Measurements from ENCODE around the gene HIVEP3. TPM values are rescaled to one million over a fixed set of nuclear protein-coding genes. Genes with fewer than 3 reads are reported as not detected.

The HIVEP3 gene
- total and polyA plus RNA-seq, 3 donors from 2014 or later, result 4.8 to 7.3 (median 7.2) TPM

GRCh38 chr1:41743366-41743765, 175.4 kb downstream of the HIVEP3 start:
- Histone ChIP-seq H3K27me3 (no peaks in the 10 kb centered on the region), H3K27ac (no peak overlapping the region), H3K4me1 (no peaks in the 10 kb centered on the region), H3K4me3 (no peak overlapping the region), H3K9me3 (no peaks in the 10 kb centered on the region), H3K36me3 (ENCODE audit: low read depth, missing control alignments) (no peaks in the 10 kb centered on the region)
- WGBS, 2 donors, result 87 to 92% methylated on average over 3 of the region's 3 CpGs
- TF ChIP-seq CTCF (IDR thresholded peaks at IDR 0.05) (no peak), POLR2A (IDR thresholded peaks at IDR 0.05) (no peak)
- DNase-seq, result no peak
- intact Hi-C loops (cut with DNase I; ENCODE audit: low total_unique reads), result no loop called here

GRCh38 chr1:41742219-41742618, 176.5 kb downstream of the HIVEP3 start:
- 79 to 89% methylated on average over 5 of the region's 5 CpGs for WGBS, 2 donors
- intact Hi-C loops (cut with DNase I; ENCODE audit: low total_unique reads), result no loop called here
- Histone ChIP-seq H3K27me3 (no peaks in the 10 kb centered on the region), H3K36me3 (ENCODE audit: low read depth, missing control alignments) (no peaks in the 10 kb centered on the region), H3K27ac (no peak overlapping the region), H3K4me1 (no peaks in the 10 kb centered on the region), H3K4me3 (no peak overlapping the region), H3K9me3 (no peaks in the 10 kb centered on the region)
- TF ChIP-seq POLR2A (IDR thresholded peaks at IDR 0.05), result no peak
- no peak for TF ChIP-seq CTCF (IDR thresholded peaks at IDR 0.05)
- no peak for DNase-seq

DNA sequence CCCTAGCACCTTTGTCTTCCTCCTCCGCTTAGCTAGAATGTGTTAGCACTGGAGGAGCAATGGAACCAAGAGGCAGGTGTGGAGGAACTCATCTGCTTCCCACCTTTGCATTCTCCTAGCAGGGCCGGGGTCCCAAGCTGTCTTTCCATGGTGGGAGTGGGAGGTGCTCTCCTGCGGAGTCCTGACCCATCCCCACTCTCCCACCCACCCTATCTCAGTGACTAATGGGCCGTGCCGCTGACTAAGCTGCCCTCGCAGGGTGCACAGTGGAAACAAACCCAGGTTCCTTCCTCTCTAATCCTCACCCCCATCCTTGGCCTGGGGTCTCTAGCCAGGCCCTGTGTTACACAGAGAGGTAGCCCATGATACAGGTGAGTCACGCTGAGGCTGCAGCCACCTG, 177.5 kb downstream of the HIVEP3 start:
- no peak for DNase-seq
- 78 to 89% methylated on average over 6 to 7 of the region's 7 CpGs for WGBS, 2 donors
- H3K27ac ChIP-seq, result no peak overlapping the region
- H3K9me3 ChIP-seq, result no peaks in the 10 kb centered on the region
- no peaks in the 10 kb centered on the region for H3K4me1 ChIP-seq
- H3K36me3 ChIP-seq (ENCODE audit: low read depth, missing control alignments), result no peaks in the 10 kb centered on the region
- H3K27me3 ChIP-seq, result no peaks in the 10 kb centered on the region
- no peak overlapping the region for H3K4me3 ChIP-seq
- TF ChIP-seq POLR2A (IDR thresholded peaks at IDR 0.05) (no peak), CTCF (IDR thresholded peaks at IDR 0.05) (no peak)
- intact Hi-C loops (cut with DNase I; ENCODE audit: low total_unique reads), result no loop called here

GRCh38 chr1:41740630-41741239, 178.0 kb downstream of the HIVEP3 start:
- intact Hi-C loops (cut with DNase I; ENCODE audit: low total_unique reads), result no loop called here
- Histone ChIP-seq H3K36me3 (ENCODE audit: low read depth, missing control alignments) (no peaks in the 10 kb centered on the region), H3K4me1 (no peaks in the 10 kb centered on the region), H3K27me3 (no peaks in the 10 kb centered on the region), H3K9me3 (no peaks in the 10 kb centered on the region), H3K27ac (no peak overlapping the region), H3K4me3 (no peak overlapping the region)
- TF ChIP-seq CTCF (IDR thresholded peaks at IDR 0.05) (no peak), POLR2A (IDR thresholded peaks at IDR 0.05) (no peak)
- DNase-seq, result no peak
- WGBS, 2 donors, result 74% methylated on average over 4 to 5 of the region's 5 CpGs

DNA sequence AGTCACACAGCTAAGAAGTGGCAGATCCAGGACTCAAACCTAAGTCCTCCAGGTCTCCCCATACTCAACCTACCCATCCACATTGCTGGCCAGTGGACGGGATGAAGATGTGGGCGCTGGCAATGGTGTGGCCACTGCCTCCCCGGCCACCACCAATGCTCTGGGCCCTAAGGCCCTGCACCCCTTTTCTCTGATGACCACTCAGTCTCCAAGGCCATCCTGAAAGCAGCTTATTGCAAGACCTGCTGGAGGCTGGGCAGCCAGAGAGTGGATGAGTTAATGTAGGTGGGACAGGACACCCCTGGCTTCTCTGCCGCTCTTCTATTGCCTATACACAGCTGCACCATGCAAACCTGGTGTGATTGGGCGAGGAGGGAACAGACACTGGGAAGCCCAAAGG, 178.7 kb downstream of the HIVEP3 start:
- no peak for TF ChIP-seq CTCF (IDR thresholded peaks at IDR 0.05)
- no peak for TF ChIP-seq POLR2A (IDR thresholded peaks at IDR 0.05)
- no peak overlapping the region for H3K4me3 ChIP-seq
- no peaks in the 10 kb centered on the region for H3K27me3 ChIP-seq
- DNase-seq, result no peak
- H3K4me1 ChIP-seq, result no peaks in the 10 kb centered on the region
- H3K27ac ChIP-seq, result no peak overlapping the region
- H3K36me3 ChIP-seq (ENCODE audit: low read depth, missing control alignments), result no peaks in the 10 kb centered on the region
- H3K9me3 ChIP-seq, result no peaks in the 10 kb centered on the region
- intact Hi-C loops (cut with DNase I; ENCODE audit: low total_unique reads), result no loop called here
- 96 to 97% methylated on average over 5 of the region's 5 CpGs for WGBS, 2 donors
